LNCaP clone FGC (cell line): Measurements from ENCODE around the gene EME2.

ENCODE experiments used
- DNase-seq: peaks from one replicate; pipeline ENCODE4 v3.0.0-alpha.2; 2011; ENCODE audit warnings: low read depth
- H3K4me3 ChIP-seq: 2 replicates; pipeline ENCODE4 v1.5.1; 2011; ENCODE audit warnings: mild to moderate bottlenecking, low read depth, low read length, control low read depth
- CTCF ChIP-seq: IDR thresholded peaks from 2 replicates; pipeline ENCODE4 v1.5.1; 2012; ENCODE audit warnings: mild to moderate bottlenecking; ENCODE audit not compliant: control insufficient read depth, insufficient read depth; ENCODE audit errors: extremely low read depth

The EME2 gene

DNA sequence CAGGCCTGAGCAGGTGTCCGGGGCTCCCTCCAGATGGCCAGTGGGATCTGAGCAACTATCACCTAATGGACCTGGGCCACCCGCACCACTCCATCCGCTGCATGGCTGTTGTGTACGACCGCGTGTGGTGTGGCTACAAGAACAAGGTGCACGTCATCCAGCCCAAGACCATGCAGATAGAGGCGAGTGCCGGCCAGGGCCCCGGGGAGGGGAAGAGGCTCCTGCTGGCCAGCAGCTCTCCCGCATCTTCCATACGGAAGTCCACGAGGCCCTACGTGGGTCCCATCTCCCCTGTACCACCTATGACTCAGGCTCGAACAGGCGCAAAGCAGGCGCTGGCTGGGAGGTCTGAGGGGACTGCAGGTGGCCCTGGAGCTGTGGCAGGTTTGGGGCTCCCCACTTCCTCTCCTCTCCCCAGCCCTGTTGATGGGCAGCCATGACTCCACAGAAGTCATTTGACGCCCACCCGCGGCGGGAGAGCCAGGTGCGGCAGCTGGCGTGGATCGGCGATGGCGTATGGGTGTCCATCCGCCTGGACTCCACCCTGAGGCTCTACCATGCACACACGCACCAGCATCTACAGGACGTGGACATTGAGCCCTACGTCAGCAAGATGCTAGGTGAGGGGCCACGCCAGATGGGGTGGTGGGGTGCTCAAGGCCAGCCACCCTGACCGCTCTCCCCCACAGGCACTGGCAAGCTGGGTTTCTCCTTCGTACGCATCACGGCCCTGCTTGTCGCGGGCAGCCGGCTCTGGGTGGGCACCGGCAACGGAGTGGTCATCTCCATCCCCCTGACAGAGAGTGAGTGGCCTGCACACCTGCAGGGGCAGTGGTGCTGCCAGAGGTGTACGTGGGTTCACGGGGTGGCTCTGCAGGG is 5.3 kb upstream of the EME2 start:
- no peak for TF ChIP-seq CTCF
- DNase-seq = no peak
- no peak overlapping the region for H3K4me3 ChIP-seq

GRCh38 chr16:1768061-1768766 is 4.4 kb upstream of the EME2 start:
- DNase-seq = no peak
- no peak overlapping the region for H3K4me3 ChIP-seq
- no peak for TF ChIP-seq CTCF

DNA sequence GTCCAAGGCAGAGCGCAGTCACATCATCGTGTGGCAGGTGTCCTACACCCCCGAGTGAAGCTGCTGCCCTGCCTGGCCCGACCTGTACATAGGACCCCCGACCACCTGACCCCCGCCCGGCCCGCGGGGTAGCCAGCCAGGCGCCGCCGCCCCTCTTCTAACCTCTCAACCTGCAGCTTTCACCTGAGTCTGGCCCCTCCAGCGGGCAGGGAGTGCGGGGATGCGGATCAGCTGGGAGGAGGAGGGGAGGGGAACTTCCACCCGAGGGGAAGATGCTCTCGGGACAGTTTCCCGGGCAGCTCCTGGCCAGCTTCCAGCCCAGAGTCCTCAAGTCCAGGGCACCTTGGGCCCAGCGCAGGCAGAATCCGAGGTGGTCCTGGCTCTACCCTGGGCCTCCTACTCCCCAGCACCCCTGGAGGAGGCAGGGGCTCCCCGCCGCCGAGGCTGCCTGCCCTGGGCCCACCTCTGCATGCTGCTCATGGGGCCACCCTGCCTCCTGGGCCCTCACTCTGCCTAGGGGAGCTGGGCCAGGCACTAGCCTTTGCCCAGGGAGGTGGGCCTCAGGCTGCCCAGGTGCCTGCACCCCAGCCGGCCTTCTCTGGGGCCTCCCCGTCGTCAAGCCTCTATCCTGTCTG is 3.7 kb upstream of the EME2 start:
- no peak for DNase-seq
- no peak for TF ChIP-seq CTCF
- H3K4me3 ChIP-seq = no peak overlapping the region

GRCh38 chr16:1769402-1770300 is 3.0 kb upstream of the EME2 start:
- no peak for DNase-seq
- peak overlapping the region; percentile 94 for H3K4me3 ChIP-seq
- TF ChIP-seq CTCF = no peak

DNA sequence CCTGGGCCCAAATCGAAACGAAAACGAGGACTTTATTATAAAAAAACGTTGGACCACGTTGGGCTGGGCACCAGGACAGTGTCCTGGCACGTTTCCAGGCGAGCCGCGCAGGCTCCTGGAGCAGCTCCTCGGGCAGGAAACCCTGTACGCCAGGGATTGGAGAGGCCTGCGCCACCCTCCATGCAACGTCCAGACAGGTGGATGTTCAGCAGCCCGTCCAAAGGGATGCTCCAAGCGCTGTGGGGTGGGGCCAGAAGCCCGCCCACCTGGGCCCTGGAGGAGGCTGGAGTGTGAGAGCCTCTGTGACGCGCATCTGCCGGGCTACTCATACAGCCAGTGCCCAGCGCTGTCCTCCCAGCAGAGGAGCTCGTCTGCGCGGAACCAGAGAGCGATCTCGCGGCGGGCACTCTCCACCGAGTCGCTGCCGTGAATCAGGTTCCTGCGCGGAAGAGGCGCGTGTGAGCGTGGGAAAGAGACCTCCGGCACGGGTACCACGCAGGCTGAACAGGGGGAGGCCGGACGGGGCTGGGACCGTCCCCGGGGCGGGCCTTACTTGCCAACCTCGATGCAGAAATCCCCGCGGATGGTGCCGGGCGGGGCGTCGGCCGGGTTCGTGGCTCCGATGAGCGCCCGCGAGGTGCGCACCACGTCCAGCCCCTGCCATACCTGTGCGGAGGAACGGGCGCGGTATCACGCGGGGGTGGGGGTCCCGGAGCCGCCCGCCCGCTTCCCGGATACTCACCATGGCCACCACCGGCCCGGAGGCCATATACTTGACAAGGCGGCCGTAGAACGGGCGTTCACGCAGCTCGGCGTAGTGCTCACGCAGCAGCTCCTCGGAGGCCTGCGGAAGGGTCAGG is 2.1 kb upstream of the EME2 start:
- no peak for TF ChIP-seq CTCF
- peak; percentile 90 for DNase-seq
- H3K4me3 ChIP-seq = peak overlapping the region; percentile 94
